Coronary artery (tissue), 2 donors: ENCODE measurements around the gene WDR7.

Experiments used
- DNase-seq: peaks from one replicate; pipeline ENCODE4 v3.0.0-alpha.2; 2017; ENCODE audit warnings: low spot score
- H3K27ac ChIP-seq, 2 donors: fragments of 200-600 bp; sonication (generic); one replicate each; pipeline ENCODE4 v1.5.1; 2016 to 2019
- H3K4me3 ChIP-seq: fragments of 200-600 bp; sonication (generic); 2 replicates; pipeline ENCODE4 v1.5.1; 2016; ENCODE audit warnings: mild to moderate bottlenecking, moderate library complexity
- CTCF ChIP-seq: fragments of 200-600 bp; sonication (generic); IDR thresholded peaks from one replicate; pipeline ENCODE4 v1.5.1; 2019; ENCODE audit warnings: antibody characterized with exemption

WDR7 gene

GRCh38 chr18:56921896-56922480 lies 270.8 kb downstream of the WDR7 start:
- no peak for DNase-seq

GRCh38 chr18:56926734-56927133 lies 275.6 kb downstream of the WDR7 start:
- TF ChIP-seq CTCF: no peak
- DNase-seq: no peak
- H3K27ac ChIP-seq: no peak overlapping the region
- no peak overlapping the region for H3K4me3 ChIP-seq

More at GRCh38 chr18:56921896-56922480, 270.8 kb downstream of the WDR7 start:
- H3K27ac ChIP-seq: no peak overlapping the region
- no peak for TF ChIP-seq CTCF
- no peak overlapping the region for H3K4me3 ChIP-seq

GRCh38 chr18:56927786-56928185 lies 276.6 kb downstream of the WDR7 start:
- H3K27ac ChIP-seq: no peak overlapping the region
- no peak overlapping the region for H3K4me3 ChIP-seq
- no peak for TF ChIP-seq CTCF
- DNase-seq: no peak

- no peak for TF ChIP-seq CTCF
- H3K4me3 ChIP-seq: no peak overlapping the region
- no peak overlapping the region for H3K27ac ChIP-seq
- no peak for DNase-seq
Observed at GRCh38 chr18:56929886-56930285, 278.7 kb downstream of the WDR7 start.

- Histone ChIP-seq H3K4me3 (no peak overlapping the region), H3K27ac (no peak overlapping the region)
- no peak for TF ChIP-seq CTCF
- DNase-seq: no peak
Observed at GRCh38 chr18:56933472-56933871, 282.3 kb downstream of the WDR7 start.

GRCh38 chr18:56934131-56934530 lies 283.0 kb downstream of the WDR7 start:
- Histone ChIP-seq H3K4me3 (no peak overlapping the region), H3K27ac (no peak overlapping the region)
- no peak for TF ChIP-seq CTCF
- DNase-seq: no peak

GRCh38 chr18:56934906-56935305 lies 283.7 kb downstream of the WDR7 start:
- H3K27ac ChIP-seq: no peak overlapping the region
- TF ChIP-seq CTCF: no peak
- H3K4me3 ChIP-seq: no peak overlapping the region
- no peak for DNase-seq
